HepG2 (cell line): Measurements from ENCODE around the gene PSKH1. TPM values are rescaled to one million over a fixed set of nuclear protein-coding genes. Genes with fewer than 3 reads are reported as not detected.

Experiments used
- CEBPZ ChIP-seq: IDR thresholded peaks from 2 replicates; pipeline ENCODE4 v1.6.1; 2012; ENCODE audit warnings: low read length, improper control_type of control experiment
- DMTF1 ChIP-seq: sonication (generic); formaldehyde crosslinking; IDR thresholded peaks from 2 replicates; pipeline ENCODE4 v1.4.0; 2020; ENCODE audit warnings: mild to moderate bottlenecking, missing genetic modification reagents
- GATAD1 ChIP-seq: IDR thresholded peaks from 2 replicates; pipeline ENCODE4 v1.6.1; 2016; ENCODE audit warnings: missing genetic modification reagents, missing compliant biosample characterization
- GLI4 ChIP-seq: sonication (generic); formaldehyde crosslinking; IDR thresholded peaks from 2 replicates; pipeline ENCODE4 v1.5.1; 2020; ENCODE audit warnings: missing genetic modification reagents, mild to moderate bottlenecking, moderate library complexity, borderline replicate concordance
- KIAA2018 ChIP-seq: sonication (generic); formaldehyde crosslinking; IDR thresholded peaks from 2 replicates; pipeline ENCODE4 v1.5.0; 2020; ENCODE audit warnings: mild to moderate bottlenecking, missing genetic modification reagents, borderline replicate concordance
- LCORL ChIP-seq, 2 experiments: fragments of 450-650 bp in 1 of 2; sonication (generic) in 1 of 2; formaldehyde crosslinking in 1 of 2; IDR thresholded peaks; 2 replicates each; pipeline versions ENCODE4 v1.5.0 to v1.6.1; 2017 to 2020; ENCODE audit warnings: antibody characterized with exemption in 1 of 2, missing genetic modification reagents in 1 of 2
- MYC ChIP-seq: sonication (generic); formaldehyde crosslinking; IDR thresholded peaks from 2 replicates; pipeline ENCODE4 v1.9.0; 2021; ENCODE audit warnings: missing genetic modification reagents, borderline replicate concordance
- NONO ChIP-seq, 2 experiments: fragments of 450-650 bp in 1 of 2; sonication (generic) in 1 of 2; formaldehyde crosslinking in 1 of 2; IDR thresholded peaks in 1 of 2; conservative IDR thresholded peaks in 1 of 2; 2 replicates each; pipeline versions ENCODE4 v1.6.1 to v1.8.0; 2017 to 2022; ENCODE audit warnings: mild to moderate bottlenecking in 1 of 2, missing genetic modification reagents in 1 of 2, moderate library complexity in 1 of 2
- TMF1 ChIP-seq: sonication (generic); formaldehyde crosslinking; IDR thresholded peaks from 2 replicates; pipeline ENCODE4 v1.8.1; 2022; ENCODE audit warnings: low read depth, missing genetic modification reagents
- ZNF543 ChIP-seq: sonication (generic); formaldehyde crosslinking; IDR thresholded peaks from 2 replicates; pipeline ENCODE4 v1.4.0; 2020; ENCODE audit warnings: mild to moderate bottlenecking, missing genetic modification reagents
- ZNF839 ChIP-seq: sonication (generic); formaldehyde crosslinking; IDR thresholded peaks from 2 replicates; pipeline ENCODE4 v1.4.0; 2020; ENCODE audit warnings: missing genetic modification reagents, mild to moderate bottlenecking, borderline replicate concordance
- ZNF883 ChIP-seq: sonication (generic); formaldehyde crosslinking; IDR thresholded peaks from 2 replicates; pipeline ENCODE4 v1.5.1; 2020; ENCODE audit warnings: mild to moderate bottlenecking, missing genetic modification reagents; ENCODE audit errors: not compliant biosample characterization
- polyA plus RNA-seq, 8 experiments: library from polyadenylated mRNA; depleted of rRNA in 3 of 8; stranded (reverse) in 7 of 8; unstranded in 1 of 8; fragments of >200 nt; fragmentation: Illumina TruSeq in 4 of 8; extraction: Trizol in 4 of 8; gene quantifications; 2 replicates each; pipeline versions ENCODE4 v1.2.1 to v1.2.3, GENCODE V29; 2011 to 2016; ENCODE audit warnings: low read depth in 4 of 8, missing spikeins in 1 of 8, mixed read lengths in 1 of 8; ENCODE audit not compliant: insufficient read depth in 1 of 8
- total RNA-seq, 5 experiments: library from RNA; depleted of rRNA; stranded (reverse); fragments of >200 nt; fragmentation: Illumina TruSeq; extraction: Trizol; gene quantifications; 2 replicates each; pipeline ENCODE4 v1.2.3, GENCODE V29; 2016; ENCODE audit warnings: low read depth in 1 of 5

Gene PSKH1
- total and polyA plus RNA-seq, 2 of the 13 experiments (the other 11 are each of a cell fraction or from before 2014, with no cell fraction given), result 8.4 to 19.1 TPM

- peak; percentile 61; the same call in 1 of the 2 replicates for TF ChIP-seq KIAA2018 (CRISPR knock-in tag)
- TF ChIP-seq TMF1 (CRISPR knock-in tag), result no peak; the same call in 1 of the 2 replicates
- TF ChIP-seq GATAD1 (CRISPR knock-in tag), result 0 out of 2 replicates have a peak, but pooled peaks have one; percentile 5
- no peak for TF ChIP-seq LCORL (IDR thresholded peaks at IDR 0.05)
- peak; percentile 33 for TF ChIP-seq LCORL (CRISPR knock-in tag; IDR thresholded peaks at IDR 0.05)
- peak; percentile 51 for TF ChIP-seq ZNF883 (CRISPR knock-in tag)
- no peak for TF ChIP-seq NONO (IDR thresholded peaks at IDR 0.05)
- TF ChIP-seq NONO (CRISPR knock-in tag; conservative IDR thresholded peaks at IDR 0.05), result no peak; the same call in none of the 2 replicates
- peak; percentile 47; the same call in 1 of the 2 replicates for TF ChIP-seq MYC
- TF ChIP-seq DMTF1 (CRISPR knock-in tag), result 0 out of 2 replicates have a peak, but pooled peaks have one; percentile 66
- no peak for TF ChIP-seq CEBPZ
- 0 out of 2 replicates have a peak, but pooled peaks have one; percentile 84 for TF ChIP-seq GLI4 (CRISPR knock-in tag)
- peak; percentile 77; the same call in 1 of the 2 replicates for TF ChIP-seq ZNF543 (CRISPR knock-in tag)
- TF ChIP-seq ZNF839 (CRISPR knock-in tag), result no peak
These were observed 49.6 kb downstream of the PSKH1 start (continued) for GRCh38 chr16:67942510-67943255.
